Activated CD4-positive, CD25-positive, alpha-beta regulatory T cell (primary cell): ENCODE results near the gene KLHL29.

Experiments
- DNase-seq, 4 experiments: peaks; one replicate each; lab custom pipeline; 2025; lab: John Stamatoyannopoulos, UW

Gene KLHL29

GRCh38 chr2:23513245-23513871, 128.4 kb downstream of the KLHL29 start:
- no peak for DNase-seq

GRCh38 chr2:23513872-23514793, 129.2 kb downstream of the KLHL29 start:
- DNase-seq: no peak

- DNase-seq: no peak
Measured at GRCh38 chr2:23516520-23517256, 131.7 kb downstream of the KLHL29 start.

GRCh38 chr2:23518481-23519333, 133.7 kb downstream of the KLHL29 start:
- no peak for DNase-seq

- no peak for DNase-seq
Measured at GRCh38 chr2:23519334-23519651, 134.3 kb downstream of the KLHL29 start.

- DNase-seq: no peak
Measured at GRCh38 chr2:23520256-23520655, 135.3 kb downstream of the KLHL29 start.

- DNase-seq: no peak
Measured at GRCh38 chr2:23521060-23521459, 136.1 kb downstream of the KLHL29 start.

GRCh38 chr2:23522726-23523372, 137.9 kb downstream of the KLHL29 start:
- no peak for DNase-seq

GRCh38 chr2:23523373-23524260, 138.6 kb downstream of the KLHL29 start:
- no peak for DNase-seq

GRCh38 chr2:23524261-23524706, 139.3 kb downstream of the KLHL29 start:
- no peak for DNase-seq

- no peak for DNase-seq
Measured at GRCh38 chr2:23525137-23525765, 140.3 kb downstream of the KLHL29 start.

- DNase-seq: no peak
Measured at GRCh38 chr2:23526114-23526513, 141.1 kb downstream of the KLHL29 start.

GRCh38 chr2:23526835-23527790, 142.1 kb downstream of the KLHL29 start:
- DNase-seq: no peak

GRCh38 chr2:23528171-23528570, 143.2 kb downstream of the KLHL29 start:
- no peak for DNase-seq

GRCh38 chr2:23528690-23529089, 143.7 kb downstream of the KLHL29 start:
- no peak for DNase-seq

GRCh38 chr2:23529659-23530058, 144.7 kb downstream of the KLHL29 start:
- DNase-seq: no peak

- DNase-seq: no peak
Measured at GRCh38 chr2:23530206-23530908, 145.4 kb downstream of the KLHL29 start.

GRCh38 chr2:23530909-23531276, 145.9 kb downstream of the KLHL29 start:
- no peak for DNase-seq
